PC-9 (cell line): ENCODE measurements around the gene ZFAND3. TPM values are rescaled to one million over a fixed set of nuclear protein-coding genes. Genes with fewer than 3 reads are reported as not detected.

Experiments
- BruUV-seq: library from RNA; stranded (reverse); fragments of 400-500 nt; replicated peaks from 2 replicates; lab custom pipeline; 2021; lab: Mats Ljungman, UMichigan
- CTCF ChIA-PET: fragments of 300-600 bp; sonication (Branson Sonifier 250); formaldehyde crosslinking; loops from one replicate; lab custom pipeline; 2022; ENCODE audit warnings: antibody characterized with exemption; lab: Charles Lee
- POLR2A ChIA-PET: fragments of 300-600 bp; sonication (Branson Sonifier 250); formaldehyde crosslinking; loops from one replicate; lab custom pipeline; 2022; ENCODE audit warnings: antibody characterized with exemption; ENCODE audit not compliant: unreplicated experiment; lab: Charles Lee
- DNase-seq, 2 experiments: peaks; one replicate each; pipeline versions ENCODE4 v3.0.0 to v3.0.0-alpha.2; 2015 to 2022; ENCODE audit warnings: mixed read lengths in 1 of 2
- H2AFZ ChIP-seq: fragments of 200-600 bp; sonication (generic); 2 replicates; pipeline ENCODE4 v1.8.1; 2017; ENCODE audit warnings: antibody characterized with exemption
- H3F3A ChIP-seq: fragments of 200-600 bp; sonication (generic); 2 replicates; pipeline ENCODE4 v1.8.1; 2017; ENCODE audit warnings: antibody characterized with exemption, mild to moderate bottlenecking, low read depth; ENCODE audit not compliant: insufficient read depth
- H3K27ac ChIP-seq: fragments of 200-600 bp; sonication (generic); 2 replicates; pipeline ENCODE4 v1.6.1; 2016; ENCODE audit warnings: mixed run types
- H3K27me3 ChIP-seq: fragments of 200-600 bp; sonication (generic); 2 replicates; pipeline ENCODE4 v1.6.1; 2016; ENCODE audit warnings: low read depth, mixed run types; ENCODE audit not compliant: insufficient read depth
- H3K36me3 ChIP-seq: fragments of 200-600 bp; sonication (generic); 2 replicates; pipeline ENCODE4 v1.6.1; 2016; ENCODE audit warnings: low read depth, mixed run types
- H3K4me1 ChIP-seq: fragments of 200-600 bp; sonication (generic); replicated peaks from 2 replicates; pipeline ENCODE4 v1.6.1; 2016; ENCODE audit warnings: mixed run types; ENCODE audit not compliant: insufficient read depth
- H3K4me2 ChIP-seq: fragments of 200-600 bp; sonication (generic); 2 replicates; pipeline ENCODE4 v1.6.1; 2017; ENCODE audit warnings: mixed run types
- H3K4me3 ChIP-seq: fragments of 200-600 bp; sonication (generic); 2 replicates; pipeline ENCODE4 v1.6.1; 2016; ENCODE audit warnings: mixed run types
- H3K79me2 ChIP-seq: fragments of 200-600 bp; sonication (generic); 2 replicates; pipeline ENCODE4 v1.6.1; 2017; ENCODE audit warnings: low read depth, mixed run types
- H3K9me2 ChIP-seq: fragments of 200-600 bp; sonication (generic); 2 replicates; pipeline ENCODE4 v1.8.1; 2017; ENCODE audit warnings: mild to moderate bottlenecking; ENCODE audit not compliant: insufficient read depth
- H3K9me3 ChIP-seq: fragments of 200-600 bp; sonication (generic); 2 replicates; pipeline ENCODE4 v1.8.1; 2016; ENCODE audit warnings: low read depth; ENCODE audit not compliant: insufficient read depth
- H4K20me1 ChIP-seq: fragments of 200-600 bp; sonication (generic); 2 replicates; pipeline ENCODE4 v1.8.1; 2017; ENCODE audit not compliant: insufficient read depth
- EZH2 ChIP-seq: fragments of 200-600 bp; sonication (generic); IDR thresholded peaks from 2 replicates; pipeline ENCODE4 v1.8.0; 2017; ENCODE audit warnings: antibody characterized with exemption, low read depth
- intact Hi-C: fragments of 100-400 bp; cut with micrococcal nuclease; formaldehyde crosslinking; loops from one replicate; pipeline ENCODE4 v1.10.0; 2022; ENCODE audit not compliant: unreplicated experiment
- total RNA-seq: library from RNA; stranded (reverse); gene quantifications from 2 replicates; pipeline ENCODE4 v1.2.3, GENCODE V29; 2021
- TF ChIP-seq, protein P1 (sequence below): fragments of 200-600 bp; sonication (generic); conservative IDR thresholded peaks from 2 replicates; pipeline ENCODE4 v1.6.1; 2017; ENCODE audit warnings: mixed run types, antibody characterized with exemption, mild to moderate bottlenecking, moderate library complexity

The ZFAND3 gene
- total RNA-seq, 1 experiment from 2014 or later: 46.8 TPM

DNA sequence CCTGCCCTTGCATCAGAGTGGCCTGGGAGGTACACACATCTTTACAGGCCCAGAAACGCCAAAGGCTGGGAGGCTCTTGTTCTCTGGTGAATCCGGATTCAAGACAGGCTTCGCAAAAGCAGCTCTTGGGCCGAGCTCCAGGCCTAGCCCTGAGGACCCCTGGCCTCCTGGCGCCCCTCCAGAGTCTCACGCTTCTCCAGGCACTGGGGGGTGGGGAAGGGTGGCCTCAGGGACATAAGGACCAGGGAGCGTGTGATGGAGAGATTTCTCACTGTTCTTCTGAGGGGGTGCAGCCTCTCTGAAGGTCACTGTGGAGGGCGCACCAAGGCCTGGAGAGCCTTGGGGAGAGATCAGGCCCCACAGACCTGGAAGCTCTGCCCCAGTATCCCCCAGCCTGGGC lies 349.2 kb downstream of the ZFAND3 start:
- no TSS peak for BruUV-seq
- CTCF ChIA-PET: no interaction called here
- Histone ChIP-seq H2AFZ (no peak overlapping the region), H3K4me3 (no peak overlapping the region), H3K27ac (no peak overlapping the region), H3K27me3 (no peaks in the 10 kb centered on the region), H3K4me1 (no peaks in the 10 kb centered on the region), H4K20me1 (no peaks in the 10 kb centered on the region; the same call in 1 of the 2 replicates), H3F3A (no peaks in the 10 kb centered on the region), H3K79me2 (no peaks in the 10 kb centered on the region), H3K36me3 (no peaks in the 10 kb centered on the region), H3K9me3 (no peaks in the 10 kb centered on the region), H3K4me2 (no peak overlapping the region), H3K9me2 (no peaks in the 10 kb centered on the region)
- DNase-seq: no peak
- POLR2A ChIA-PET: no interaction called here
- no peak for TF ChIP-seq EZH2
- TF ChIP-seq, protein P1, sequence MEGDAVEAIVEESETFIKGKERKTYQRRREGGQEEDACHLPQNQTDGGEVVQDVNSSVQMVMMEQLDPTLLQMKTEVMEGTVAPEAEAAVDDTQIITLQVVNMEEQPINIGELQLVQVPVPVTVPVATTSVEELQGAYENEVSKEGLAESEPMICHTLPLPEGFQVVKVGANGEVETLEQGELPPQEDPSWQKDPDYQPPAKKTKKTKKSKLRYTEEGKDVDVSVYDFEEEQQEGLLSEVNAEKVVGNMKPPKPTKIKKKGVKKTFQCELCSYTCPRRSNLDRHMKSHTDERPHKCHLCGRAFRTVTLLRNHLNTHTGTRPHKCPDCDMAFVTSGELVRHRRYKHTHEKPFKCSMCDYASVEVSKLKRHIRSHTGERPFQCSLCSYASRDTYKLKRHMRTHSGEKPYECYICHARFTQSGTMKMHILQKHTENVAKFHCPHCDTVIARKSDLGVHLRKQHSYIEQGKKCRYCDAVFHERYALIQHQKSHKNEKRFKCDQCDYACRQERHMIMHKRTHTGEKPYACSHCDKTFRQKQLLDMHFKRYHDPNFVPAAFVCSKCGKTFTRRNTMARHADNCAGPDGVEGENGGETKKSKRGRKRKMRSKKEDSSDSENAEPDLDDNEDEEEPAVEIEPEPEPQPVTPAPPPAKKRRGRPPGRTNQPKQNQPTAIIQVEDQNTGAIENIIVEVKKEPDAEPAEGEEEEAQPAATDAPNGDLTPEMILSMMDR: no peak
- intact Hi-C loops: no loop called here

DNA sequence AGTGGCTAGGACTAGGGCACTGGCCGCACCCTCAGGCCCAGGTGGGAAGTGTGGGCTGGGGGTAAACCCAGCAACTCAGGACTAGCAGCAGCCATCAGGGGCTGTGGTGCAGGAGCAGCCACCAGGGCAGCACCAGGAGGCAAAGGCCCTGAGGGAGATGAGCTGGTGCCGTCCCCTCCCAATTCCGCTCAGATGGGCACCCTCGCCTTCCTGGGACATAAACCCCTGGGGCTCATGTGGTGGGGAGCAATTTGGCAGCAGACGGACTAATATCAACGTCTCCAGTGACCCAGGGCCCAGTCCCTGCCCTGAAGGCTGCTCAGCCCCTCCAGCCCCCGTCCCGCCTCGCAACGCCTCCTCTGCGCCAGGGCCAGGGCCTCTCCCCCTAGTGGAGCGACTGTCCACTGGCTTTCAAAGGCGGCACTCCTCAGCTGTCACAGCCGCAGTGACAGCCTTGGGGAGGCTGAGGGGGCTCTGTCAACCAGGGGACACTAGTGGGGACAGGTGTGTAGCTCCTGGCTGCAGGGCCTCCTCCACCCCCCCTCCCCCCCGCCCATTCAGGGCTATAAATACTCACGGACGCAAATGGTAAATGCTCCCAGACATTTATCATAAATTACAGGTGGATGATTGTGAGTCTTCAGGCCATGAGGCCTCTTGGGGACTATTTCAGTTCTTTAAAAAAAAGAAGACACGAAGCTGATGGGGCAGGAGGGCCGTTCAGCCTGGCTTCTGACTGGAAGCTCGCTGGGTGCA lies 349.9 kb downstream of the ZFAND3 start:
- DNase-seq: no peak
- no peak overlapping the region for H3K4me3 ChIP-seq
- no peaks in the 10 kb centered on the region; the same call in 1 of the 2 replicates for H4K20me1 ChIP-seq
- TF ChIP-seq, protein P1: no peak
- TF ChIP-seq EZH2: no peak
- no peak overlapping the region for H3K27ac ChIP-seq
- no peaks in the 10 kb centered on the region for H3K4me1 ChIP-seq
- H3K36me3 ChIP-seq: no peaks in the 10 kb centered on the region
- intact Hi-C loops: no loop called here
- ChIA-PET CTCF (no interaction called here), POLR2A (no interaction called here)
- H3K9me3 ChIP-seq: no peaks in the 10 kb centered on the region
- H3K9me2 ChIP-seq: no peaks in the 10 kb centered on the region
- no TSS peak for BruUV-seq
- H3K4me2 ChIP-seq: no peak overlapping the region
- H2AFZ ChIP-seq: no peak overlapping the region
- H3K27me3 ChIP-seq: no peaks in the 10 kb centered on the region
- no peaks in the 10 kb centered on the region for H3F3A ChIP-seq
- H3K79me2 ChIP-seq: no peaks in the 10 kb centered on the region

DNA sequence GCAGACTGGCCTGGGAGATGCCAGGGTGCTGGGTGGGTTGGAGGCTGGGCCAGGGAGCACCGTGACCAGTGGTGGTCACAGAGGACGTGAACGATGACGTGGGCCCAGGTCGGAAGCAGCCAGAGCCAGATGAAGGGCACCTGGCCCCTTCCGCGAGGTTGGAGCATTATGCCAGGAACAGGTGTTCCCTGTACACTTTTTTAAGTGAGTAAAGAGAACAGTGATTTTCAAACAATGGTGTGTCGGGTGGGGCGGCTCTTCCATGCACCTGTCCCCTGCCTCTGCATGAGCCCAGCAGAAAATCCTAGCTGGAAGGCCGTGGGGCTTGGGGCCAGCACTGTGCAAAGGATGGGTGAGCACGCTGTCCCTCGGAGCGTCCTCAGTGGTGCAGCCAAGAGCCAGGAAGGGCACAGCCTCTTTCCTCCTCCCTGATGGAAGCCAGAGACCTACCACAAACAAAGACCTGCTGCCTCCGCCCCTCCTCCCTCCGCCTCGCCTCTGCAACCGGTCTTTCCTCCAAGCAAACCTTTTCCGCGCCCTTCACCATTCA lies 350.5 kb downstream of the ZFAND3 start:
- Histone ChIP-seq H3K4me3 (no peak overlapping the region), H4K20me1 (no peaks in the 10 kb centered on the region; the same call in 1 of the 2 replicates), H3K79me2 (no peaks in the 10 kb centered on the region), H3F3A (no peaks in the 10 kb centered on the region), H3K27me3 (no peaks in the 10 kb centered on the region), H3K9me3 (no peaks in the 10 kb centered on the region), H3K4me2 (no peak overlapping the region), H3K36me3 (no peaks in the 10 kb centered on the region), H2AFZ (no peak overlapping the region), H3K9me2 (no peaks in the 10 kb centered on the region), H3K27ac (no peak overlapping the region), H3K4me1 (no peaks in the 10 kb centered on the region)
- CTCF ChIA-PET: no interaction called here
- intact Hi-C loops: no loop called here
- POLR2A ChIA-PET: no interaction called here
- no peak for TF ChIP-seq EZH2
- TF ChIP-seq, protein P1: no peak
- BruUV-seq: no TSS peak
- no peak for DNase-seq
